K562 (cell line): Measurements from ENCODE around the gene HSD17B11. TPM values are rescaled to one million over a fixed set of nuclear protein-coding genes. Genes with fewer than 3 reads are reported as not detected.

Experiments
- ARID3B ChIP-seq: fragments of 250-450 bp; sonication (Bioruptor Pico); IDR thresholded peaks from 2 replicates; pipeline ENCODE4 v1.4.0; 2020; ENCODE audit warnings: borderline replicate concordance
- BRCA1 ChIP-seq, 2 experiments: fragments of 450-650 bp in 1 of 2; sonication (generic) in 1 of 2; formaldehyde crosslinking in 1 of 2; IDR thresholded peaks; 2 replicates each; pipeline versions ENCODE4 v1.5.0 to v1.6.1; 2017 to 2020; ENCODE audit warnings: mild to moderate bottlenecking in 1 of 2, missing genetic modification reagents in 1 of 2
- CLOCK ChIP-seq: fragments of 250-450 bp; sonication (Bioruptor Pico); IDR thresholded peaks from 2 replicates; pipeline ENCODE4 v1.4.0; 2020; ENCODE audit warnings: mild to moderate bottlenecking, moderate library complexity, borderline replicate concordance
- ELF1 ChIP-seq: fragments of 200-800 bp; sonication (Bioruptor generic); IDR thresholded peaks from 2 replicates; pipeline ENCODE4 v1.6.1; 2016; ENCODE audit warnings: missing genetic modification characterization, missing compliant biosample characterization
- ETS2 ChIP-seq: IDR thresholded peaks from 2 replicates; pipeline ENCODE4 v1.6.1; 2016; ENCODE audit warnings: borderline replicate concordance, missing genetic modification characterization, mild to moderate bottlenecking, moderate library complexity, missing compliant biosample characterization; ENCODE audit not compliant: poor library complexity, severe bottlenecking
- GTF2E2 ChIP-seq: fragments of 200-800 bp; sonication (Bioruptor generic); IDR thresholded peaks from 2 replicates; pipeline ENCODE4 v1.6.1; 2016; ENCODE audit warnings: missing genetic modification characterization, missing compliant biosample characterization
- HNRNPUL1 ChIP-seq: fragments of 200-400 bp; formaldehyde crosslinking; IDR thresholded peaks from 2 replicates; pipeline ENCODE4 v1.6.1; 2017; ENCODE audit warnings: low read length
- KLF16 ChIP-seq: IDR thresholded peaks from 2 replicates; pipeline ENCODE4 v1.6.1; 2016; ENCODE audit warnings: antibody characterized with exemption
- MAFF ChIP-seq: IDR thresholded peaks from 2 replicates; pipeline ENCODE4 v1.6.1; 2012; ENCODE audit warnings: low read length, improper control_type of control experiment
- MECOM ChIP-seq: fragments of 250-450 bp; sonication (Bioruptor Pico); IDR thresholded peaks from 2 replicates; pipeline ENCODE4 v1.8.0; 2022; ENCODE audit warnings: inconsistent platforms
- NEUROD1 ChIP-seq: fragments of 150-350 bp; IDR thresholded peaks from 2 replicates; pipeline ENCODE4 v1.6.1; 2014; ENCODE audit warnings: borderline replicate concordance, low read length, low read depth; ENCODE audit not compliant: partially characterized antibody
- NUFIP1 ChIP-seq: fragments of 450-650 bp; IDR thresholded peaks from 2 replicates; pipeline ENCODE4 v1.6.1; 2018; ENCODE audit not compliant: partially characterized antibody
- PATZ1 ChIP-seq: fragments of 250-450 bp; sonication (Bioruptor Pico); IDR thresholded peaks from 2 replicates; pipeline ENCODE4 v1.5.0; 2020; ENCODE audit warnings: mild to moderate bottlenecking, borderline replicate concordance
- PREB ChIP-seq: sonication (generic); formaldehyde crosslinking; IDR thresholded peaks from 2 replicates; pipeline ENCODE4 v1.8.1; 2023; ENCODE audit warnings: mild to moderate bottlenecking, missing genetic modification reagents
- SMAD1 ChIP-seq: fragments of 150-350 bp; IDR thresholded peaks from 2 replicates; pipeline ENCODE4 v1.6.1; 2014; ENCODE audit warnings: low read length, low read depth; ENCODE audit not compliant: partially characterized antibody
- SMARCA5 ChIP-seq: fragments of 450-650 bp; IDR thresholded peaks from 2 replicates; pipeline ENCODE4 v1.6.1; 2016
- ZFP1 ChIP-seq: fragments of 450-650 bp; formaldehyde crosslinking; IDR thresholded peaks from 2 replicates; pipeline ENCODE4 v1.4.0; 2020; ENCODE audit warnings: mild to moderate bottlenecking, mixed read lengths
- ZNF146 ChIP-seq: IDR thresholded peaks from one replicate; pipeline ENCODE4 v1.6.1; 2018; ENCODE audit warnings: missing compliant biosample characterization; ENCODE audit not compliant: unreplicated experiment
- ZNF174 ChIP-seq: fragments of 250-450 bp; sonication (Bioruptor Pico); IDR thresholded peaks from 2 replicates; pipeline ENCODE4 v1.4.0; 2020; ENCODE audit warnings: mild to moderate bottlenecking
- ZNF561 ChIP-seq: fragments of 450-650 bp; formaldehyde crosslinking; conservative IDR thresholded peaks from 2 replicates; pipeline ENCODE4 v1.4.0; 2020; ENCODE audit warnings: mild to moderate bottlenecking, moderate library complexity
- ZNF785 ChIP-seq: fragments of 250-450 bp; sonication (Bioruptor Pico); IDR thresholded peaks from 2 replicates; pipeline ENCODE4 v1.4.0; 2020; ENCODE audit warnings: mild to moderate bottlenecking
- polyA plus RNA-seq, 8 experiments: library from polyadenylated mRNA; depleted of rRNA in 4 of 8; stranded (reverse) in 5 of 8; unstranded in 3 of 8; fragments of >200 nt; fragmentation: Nextera tagmentation in 2 of 8; fragmentation: Illumina TruSeq in 1 of 8; extraction: Ambion mirVana in 2 of 8; extraction: Trizol in 1 of 8; gene quantifications; 2 replicates each; pipeline versions ENCODE4 v1.2.1 to v1.2.3, GENCODE V29; 2011 to 2014; ENCODE audit warnings: inconsistent platforms in 1 of 8, missing spikeins in 1 of 8
- total RNA-seq, 7 experiments: library from RNA; depleted of rRNA in 6 of 7; stranded (reverse); fragments of >200 nt in 6 of 7; fragmentation: Illumina TruSeq in 2 of 7; extraction: Trizol in 2 of 7; gene quantifications; 2 replicates each; pipeline versions ENCODE4 v1.2.1 to v1.2.3, GENCODE V29; 2011 to 2021; ENCODE audit warnings: low replicate concordance in 1 of 7

HSD17B11 gene
- total and polyA plus RNA-seq, 9 of the 15 experiments (the other 6 are each of a cell fraction or from before 2014, with no cell fraction given): 26.0 to 108 (median 81.0) TPM

- TF ChIP-seq PATZ1 (CRISPR knock-in tag): no peak
- no peak for TF ChIP-seq ETS2
- no peak for TF ChIP-seq HNRNPUL1
- TF ChIP-seq NUFIP1: no peak
- TF ChIP-seq MAFF: no peak
- no peak for TF ChIP-seq ZNF174 (CRISPR knock-in tag)
- TF ChIP-seq BRCA1 (IDR thresholded peaks at IDR 0.05): no peak
- TF ChIP-seq BRCA1 (CRISPR knock-in tag; IDR thresholded peaks at IDR 0.05): no peak
- peak; percentile 92; the same call in 1 of the 2 replicates for TF ChIP-seq PREB
- TF ChIP-seq GTF2E2 (tag): 0 out of 2 replicates have a peak, but pooled peaks have one; percentile 39
- TF ChIP-seq ZNF146 (CRISPR knock-in tag): no peak
- TF ChIP-seq ZFP1 (CRISPR knock-in tag): no peak
- TF ChIP-seq ZNF785 (CRISPR knock-in tag): no peak
- TF ChIP-seq NEUROD1: peak; percentile 89
- TF ChIP-seq SMAD1: peak; percentile 61
- TF ChIP-seq MECOM (CRISPR knock-in tag): no peak
- TF ChIP-seq ARID3B (CRISPR knock-in tag): no peak
- no peak for TF ChIP-seq SMARCA5
- no peak for TF ChIP-seq CLOCK
- TF ChIP-seq KLF16: peak; percentile 48; the same call in 1 of the 2 replicates
- TF ChIP-seq ZNF561 (CRISPR knock-in tag): no peak
- TF ChIP-seq ELF1 (tag): no peak
These were observed 31.4 kb upstream of the HSD17B11 start, which contains the start of gene NUDT9 (continued) for GRCh38 chr4:87422104-87423052.
